Osteocyte (in vitro differentiated cells): Measurements from ENCODE around the gene QARS1. TPM values are rescaled to one million over a fixed set of nuclear protein-coding genes. Genes with fewer than 3 reads are reported as not detected.
A peak's percentile ranks its signal among the peaks of the same experiment; 100 is the strongest.

Source experiments
- DNase-seq: peaks from one replicate; pipeline ENCODE4 v3.0.0; 2021; ENCODE audit warnings: mixed read lengths; ENCODE audit not compliant: unreplicated experiment; ENCODE audit errors: extremely low spot score
- H3K27ac Mint-ChIP-seq: one replicate; pipeline ENCODE4 v1.8.0; 2021; ENCODE audit warnings: mild to moderate bottlenecking, mixed read lengths; ENCODE audit not compliant: unreplicated experiment
- H3K27me3 Mint-ChIP-seq: one replicate; pipeline ENCODE4 v1.8.0; 2021; ENCODE audit warnings: mixed read lengths; ENCODE audit not compliant: unreplicated experiment
- H3K36me3 Mint-ChIP-seq: one replicate; pipeline ENCODE4 v1.8.0; 2021; ENCODE audit warnings: mixed read lengths; ENCODE audit not compliant: unreplicated experiment
- H3K4me1 Mint-ChIP-seq: one replicate; pipeline ENCODE4 v1.8.0; 2021; ENCODE audit warnings: mixed read lengths; ENCODE audit not compliant: unreplicated experiment
- H3K4me3 Mint-ChIP-seq: one replicate; pipeline ENCODE4 v1.8.0; 2021; ENCODE audit warnings: mild to moderate bottlenecking, moderate library complexity, mixed read lengths; ENCODE audit not compliant: unreplicated experiment
- H3K9me3 Mint-ChIP-seq: one replicate; pipeline ENCODE4 v1.8.0; 2021; ENCODE audit warnings: mixed read lengths; ENCODE audit not compliant: unreplicated experiment
- CTCF ChIP-seq: fragments of 200-600 bp; sonication (generic); IDR thresholded peaks from 2 replicates; pipeline ENCODE4 v1.5.0; 2021; ENCODE audit warnings: antibody characterized with exemption, mild to moderate bottlenecking, moderate library complexity
- total RNA-seq: library from RNA; stranded (reverse); gene quantifications from 2 replicates; pipeline ENCODE4 v1.2.1, GENCODE V29; 2021

QARS1 gene
- total RNA-seq, 1 donor from 2014 or later = 266 TPM

- no peak for TF ChIP-seq CTCF
- H3K9me3 Mint-ChIP-seq = no peaks in the 10 kb centered on the region
- DNase-seq = peak; percentile 95
- H3K27me3 Mint-ChIP-seq = no peaks in the 10 kb centered on the region
- H3K4me1 Mint-ChIP-seq = peaks cover 10% of the 10 kb centered on the region
- peak within 1 kb of the TSS; percentile 79 for H3K4me3 Mint-ChIP-seq
- peaks cover 32% of the 10 kb centered on the region for H3K36me3 Mint-ChIP-seq
- peak within 1 kb of the TSS; percentile 88 for H3K27ac Mint-ChIP-seq
Measured at GRCh38 chr3:49120438-49121131, 16.0 kb upstream of the QARS1 start, which contains the start of gene USP19. USP19 (minus strand) TSS chr3:49120823; CDS start chr3:49119145, 1,678 bp downstream.

GRCh38 chr3:49120096-49120437 is 15.5 kb upstream of the QARS1 start:
- H3K36me3 Mint-ChIP-seq = peaks cover 33% of the 10 kb centered on the region
- H3K4me1 Mint-ChIP-seq = peaks cover 10% of the 10 kb centered on the region
- DNase-seq = no peak
- H3K9me3 Mint-ChIP-seq = no peaks in the 10 kb centered on the region
- TF ChIP-seq CTCF = no peak
- H3K27ac Mint-ChIP-seq = peak overlapping the region; percentile 88
- H3K27me3 Mint-ChIP-seq = no peaks in the 10 kb centered on the region
- peak overlapping the region; percentile 79 for H3K4me3 Mint-ChIP-seq

GRCh38 chr3:49119439-49119838 is 14.9 kb upstream of the QARS1 start:
- Mint-ChIP-seq H3K36me3 (peaks cover 36% of the 10 kb centered on the region), H3K9me3 (no peaks in the 10 kb centered on the region), H3K27ac (peak overlapping the region; percentile 88), H3K4me1 (peaks cover 10% of the 10 kb centered on the region), H3K27me3 (no peaks in the 10 kb centered on the region), H3K4me3 (peak overlapping the region; percentile 79)
- TF ChIP-seq CTCF = no peak
- no peak for DNase-seq

GRCh38 chr3:49119036-49119435 is 14.5 kb upstream of the QARS1 start:
- H3K4me3 Mint-ChIP-seq = peak overlapping the region; percentile 79
- no peak overlapping the region for H3K27ac Mint-ChIP-seq
- DNase-seq = no peak
- peaks cover 38% of the 10 kb centered on the region for H3K36me3 Mint-ChIP-seq
- peaks cover 10% of the 10 kb centered on the region for H3K4me1 Mint-ChIP-seq
- no peaks in the 10 kb centered on the region for H3K27me3 Mint-ChIP-seq
- no peak for TF ChIP-seq CTCF
- H3K9me3 Mint-ChIP-seq = no peaks in the 10 kb centered on the region

DNA sequence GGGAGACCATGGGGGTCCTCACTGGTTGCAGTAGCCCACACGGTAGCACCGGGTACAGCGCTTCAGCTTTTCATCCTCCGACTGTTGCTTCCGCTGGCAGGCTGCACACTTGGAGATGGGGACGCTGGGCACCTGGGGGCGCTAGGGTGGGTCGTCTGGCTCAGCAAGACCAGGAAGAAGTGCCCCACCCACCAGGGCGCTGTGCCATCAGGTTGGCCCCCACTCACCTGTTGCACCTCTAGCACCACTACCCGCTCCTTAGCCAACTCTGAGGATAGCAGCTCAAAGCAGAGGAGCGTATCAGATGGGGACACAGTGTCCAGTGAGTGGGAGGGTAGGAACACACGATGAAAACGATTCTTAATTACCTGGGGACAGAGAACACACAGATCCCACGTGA is 7.7 kb upstream of the QARS1 start:
- Mint-ChIP-seq H3K9me3 (no peaks in the 10 kb centered on the region), H3K4me3 (no peak overlapping the region), H3K4me1 (no peaks in the 10 kb centered on the region), H3K27ac (no peak overlapping the region), H3K36me3 (peaks cover 43% of the 10 kb centered on the region), H3K27me3 (no peaks in the 10 kb centered on the region)
- DNase-seq = no peak
- no peak for TF ChIP-seq CTCF
